AG09319 (cell line): Measurements from ENCODE around the gene ARHGAP26.

ENCODE experiments used
- DNase-seq: peaks from one replicate; pipeline ENCODE4 v3.0.0-alpha.2; 2010; ENCODE audit warnings: low read depth; ENCODE audit errors: extremely low read depth
- CTCF ChIP-seq: IDR thresholded peaks from 2 replicates; pipeline ENCODE4 v1.5.1; 2011; ENCODE audit warnings: low read depth, mild to moderate bottlenecking, inconsistent platforms, low read length, moderate library complexity

The ARHGAP26 gene

DNA sequence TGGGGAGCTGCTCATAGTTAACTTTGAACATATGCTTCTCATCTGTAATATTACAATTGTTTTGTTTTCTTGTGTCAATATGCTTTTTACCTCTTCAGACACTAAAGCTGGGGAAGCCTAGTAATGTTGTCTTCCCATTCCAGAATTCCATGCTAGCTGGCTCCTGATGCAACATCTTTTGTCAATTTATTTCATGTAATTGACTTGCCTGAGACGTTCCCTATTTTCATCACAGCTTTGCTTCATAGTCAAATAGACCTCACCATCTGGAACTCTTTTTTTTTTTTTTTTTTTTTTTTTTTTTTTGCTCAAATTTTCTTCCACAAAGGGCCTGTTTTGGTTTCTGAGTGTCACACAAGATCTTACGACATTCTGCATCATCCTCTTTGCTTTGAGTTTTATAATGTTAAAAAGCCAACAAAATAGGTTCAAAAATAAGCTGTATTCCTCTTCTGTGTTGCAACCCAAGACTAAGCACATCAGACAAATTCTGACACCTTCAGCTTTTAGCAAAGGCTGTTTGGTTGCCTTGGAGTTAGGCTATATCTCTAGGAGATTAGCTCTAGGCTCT is 398.1 kb downstream of the ARHGAP26 start:
- no peak for TF ChIP-seq CTCF
- DNase-seq, result peak; percentile 82

DNA sequence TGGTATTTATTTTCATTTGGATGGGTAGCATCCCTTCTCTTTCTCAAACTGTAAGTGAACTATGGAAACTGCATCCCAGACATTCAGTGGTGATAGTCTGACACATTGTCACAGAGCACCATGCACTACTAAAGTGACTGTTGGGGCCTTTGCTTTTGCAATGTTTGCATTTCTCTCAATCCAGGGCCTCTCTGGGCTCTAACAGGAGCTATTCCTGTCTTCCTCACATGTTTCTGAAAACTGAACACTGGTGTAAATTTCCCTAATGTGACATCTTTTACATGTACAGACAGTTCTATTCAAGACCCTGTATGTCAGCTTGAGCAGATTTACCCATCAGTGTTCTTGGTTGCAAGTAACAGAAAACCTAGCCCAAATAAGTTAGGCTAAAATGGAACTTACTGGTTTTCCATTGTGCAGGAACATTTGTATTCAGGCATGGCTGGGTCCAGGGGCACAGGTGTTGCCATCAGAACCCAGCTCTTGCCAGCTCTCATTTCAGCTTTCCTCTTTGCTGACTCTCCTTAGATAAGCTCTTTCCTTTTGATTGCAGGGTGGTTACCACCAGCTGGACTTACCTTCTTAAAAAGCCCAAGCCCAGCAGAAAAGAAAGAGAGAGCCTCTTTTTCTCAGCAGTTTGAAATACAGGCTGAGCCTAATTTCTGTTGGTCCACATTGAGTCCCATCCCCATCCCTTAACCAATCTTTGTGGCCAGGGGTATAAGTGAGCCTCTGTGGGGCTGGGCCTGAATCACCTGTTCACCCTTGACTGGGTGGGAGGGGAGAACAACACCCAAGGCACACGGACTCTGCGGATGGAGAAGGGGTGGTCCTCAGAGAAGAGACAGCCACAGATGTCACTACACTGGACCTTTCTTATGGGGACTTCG is 399.0 kb downstream of the ARHGAP26 start:
- DNase-seq, result no peak
- TF ChIP-seq CTCF, result no peak

DNA sequence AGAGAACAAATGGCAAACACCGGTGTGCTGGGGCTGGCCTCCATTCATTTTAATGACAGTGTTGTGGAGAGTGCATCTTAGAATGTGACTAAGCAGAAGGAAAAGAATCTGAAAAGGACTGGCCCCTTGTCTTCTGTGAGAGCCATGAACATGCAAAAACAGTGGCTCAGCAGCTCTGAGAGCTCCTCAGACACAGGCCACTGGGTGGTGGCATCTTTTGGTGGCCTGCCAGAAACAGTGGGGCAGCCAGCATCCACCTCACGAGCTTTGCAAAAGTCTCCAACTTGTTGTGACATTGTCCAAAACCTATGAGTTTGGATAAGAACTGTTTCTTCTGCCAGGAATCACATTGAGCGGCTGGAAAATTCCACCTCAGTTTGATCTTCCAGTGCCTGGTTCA is 399.9 kb downstream of the ARHGAP26 start:
- TF ChIP-seq CTCF, result no peak
- DNase-seq, result no peak

- TF ChIP-seq CTCF, result no peak
- DNase-seq, result no peak
These were observed 400.8 kb downstream of the ARHGAP26 start for GRCh38 chr5:143170977-143171376.

DNA sequence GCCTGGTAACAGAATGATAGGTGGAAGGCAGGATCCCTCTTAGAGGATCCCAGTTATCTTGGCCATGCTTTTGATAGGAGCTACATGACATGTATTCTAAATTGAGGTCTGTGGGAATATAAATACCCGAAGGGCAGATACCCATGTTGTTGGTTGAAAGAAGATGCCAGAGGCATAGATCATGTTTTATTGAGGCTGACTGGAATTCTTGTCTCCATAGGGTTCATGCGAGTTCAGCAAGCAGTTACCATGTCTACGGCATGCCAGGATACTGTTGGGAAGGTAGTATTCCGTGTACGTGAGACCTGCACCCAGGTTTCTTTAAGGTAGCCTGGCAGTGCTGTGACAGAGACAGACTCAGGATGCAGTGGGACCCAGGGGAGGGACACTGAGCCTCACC is 402.6 kb downstream of the ARHGAP26 start:
- DNase-seq, result no peak
- no peak for TF ChIP-seq CTCF

DNA sequence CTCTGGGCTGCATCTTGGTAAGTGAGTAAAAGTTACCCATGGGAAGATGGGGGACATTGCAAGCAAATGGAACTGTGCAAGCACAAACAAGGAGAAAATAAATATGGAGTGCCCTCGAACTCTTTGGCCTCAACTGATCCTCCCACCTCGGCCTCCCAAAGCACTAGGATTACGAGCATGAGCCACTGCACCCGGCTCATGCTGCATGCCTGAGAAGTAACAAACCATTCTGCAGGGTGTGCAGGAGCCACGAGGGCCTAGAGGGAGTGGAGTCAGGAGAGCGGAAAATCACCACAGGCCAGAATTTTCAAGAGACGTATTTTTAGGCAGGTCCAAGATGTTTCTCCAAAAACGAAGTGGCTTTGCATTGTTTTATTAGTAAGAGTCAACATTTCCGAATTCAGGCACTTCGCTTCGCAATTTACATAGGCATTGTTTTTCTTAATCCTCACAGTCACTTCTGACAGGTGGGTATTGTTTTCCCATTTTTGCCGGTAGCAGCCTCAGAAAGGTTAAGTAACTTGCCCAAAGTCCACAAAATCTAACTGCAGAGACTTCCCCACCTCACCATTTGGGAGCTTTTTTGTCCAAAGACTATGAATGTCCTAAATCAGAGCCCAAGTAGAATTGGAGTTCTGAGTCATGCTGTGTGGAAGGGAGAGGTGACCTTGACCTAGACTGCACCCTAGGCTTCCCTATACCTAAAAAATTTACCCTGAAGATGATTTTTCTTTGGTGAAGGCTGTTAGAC is 403.1 kb downstream of the ARHGAP26 start:
- TF ChIP-seq CTCF, result no peak
- no peak for DNase-seq

GRCh38 chr5:143174714-143175398 is 404.7 kb downstream of the ARHGAP26 start:
- no peak for DNase-seq
- TF ChIP-seq CTCF, result no peak
